B cell (primary cell): ENCODE results near the gene TCHHL1.

Experiments
- CTCF ChIP-seq: fragments of 200-600 bp; IDR thresholded peaks from one replicate; pipeline ENCODE4 v1.8.0; 2022; ENCODE audit warnings: antibody characterized with exemption, mild to moderate bottlenecking
- EZH2 ChIP-seq: IDR thresholded peaks from 2 replicates; pipeline ENCODE4 v1.6.1; 2012; ENCODE audit warnings: borderline replicate concordance, low read depth, mild to moderate bottlenecking, moderate library complexity, low read length; ENCODE audit not compliant: insufficient read depth, poor library complexity, severe bottlenecking

GRCh38 chr1:152084853-152085252 lies 4.0 kb downstream of the TCHHL1 start:
- TF ChIP-seq CTCF (no peak), EZH2 (no peak)
